CD4-positive, alpha-beta T cell treated with Interleukin-10 for 1 hour (primary cell): Measurements from ENCODE around the gene APC.
"Not testable (repeated sequence)": the region's sequence is repeated elsewhere in the genome, so short reads cannot be mapped to it uniquely, and the experiment has no call there.

Experiments used
- DNase-seq: peaks from one replicate; pipeline ENCODE4 v3.0.0-alpha.2; 2020

Gene APC

DNA sequence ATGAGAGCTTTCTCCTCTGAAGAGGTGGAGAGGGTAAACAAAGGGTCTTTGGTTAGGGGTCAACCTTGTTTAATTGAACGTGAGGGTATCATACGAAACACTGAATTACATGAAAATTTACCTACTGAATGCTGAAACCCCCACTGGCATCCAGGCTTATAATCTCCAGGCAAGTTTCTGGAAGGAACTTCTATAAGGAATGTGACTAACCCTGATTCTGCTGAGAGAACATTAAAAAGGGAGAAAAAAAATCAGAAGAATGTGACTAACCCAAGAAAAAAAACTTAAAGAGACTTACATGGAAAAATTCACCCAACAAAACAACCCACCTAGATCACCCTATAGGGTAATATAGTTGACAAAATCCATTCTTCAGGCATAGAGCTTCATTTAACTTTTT lies 55.5 kb downstream of the APC start:
- no peak for DNase-seq

DNA sequence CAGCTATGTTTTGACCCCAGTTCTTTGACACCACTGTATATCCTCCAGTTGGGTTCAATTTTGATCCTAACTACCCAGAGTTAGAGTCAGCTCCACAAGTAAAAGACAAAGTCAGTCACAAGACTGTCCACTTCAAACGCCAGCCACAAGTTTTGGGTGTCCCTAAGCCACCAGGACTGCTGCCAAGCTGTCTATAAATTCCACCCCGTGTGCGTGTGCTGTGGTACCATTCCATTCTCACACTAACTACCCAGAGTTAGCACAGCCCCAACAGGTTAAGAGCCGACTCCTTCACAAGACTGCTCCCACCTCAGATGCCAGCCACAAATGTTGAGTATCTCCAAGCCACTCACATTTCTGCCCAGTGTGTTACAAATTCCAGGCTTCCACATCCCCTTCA lies 56.7 kb downstream of the APC start:
- no peak for DNase-seq

DNA sequence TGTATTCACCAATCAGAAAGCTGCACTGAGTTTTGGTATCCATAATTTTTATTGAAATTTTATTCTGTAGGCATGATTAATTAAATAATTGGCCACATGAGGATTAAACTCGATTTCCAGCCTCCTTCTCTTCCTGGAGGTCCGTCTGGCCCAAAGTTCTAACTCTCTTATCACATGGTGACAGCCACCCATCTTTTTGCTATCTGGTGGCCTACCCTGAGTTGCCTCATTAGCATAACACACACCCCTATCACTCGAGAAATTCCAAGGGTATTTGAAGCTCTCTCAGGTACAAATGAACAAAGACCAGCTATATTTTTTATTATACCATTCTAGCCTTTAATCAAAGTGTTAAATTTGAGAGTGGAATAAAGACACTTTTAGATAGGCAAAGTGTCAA lies 57.7 kb downstream of the APC start:
- DNase-seq: no peak

DNA sequence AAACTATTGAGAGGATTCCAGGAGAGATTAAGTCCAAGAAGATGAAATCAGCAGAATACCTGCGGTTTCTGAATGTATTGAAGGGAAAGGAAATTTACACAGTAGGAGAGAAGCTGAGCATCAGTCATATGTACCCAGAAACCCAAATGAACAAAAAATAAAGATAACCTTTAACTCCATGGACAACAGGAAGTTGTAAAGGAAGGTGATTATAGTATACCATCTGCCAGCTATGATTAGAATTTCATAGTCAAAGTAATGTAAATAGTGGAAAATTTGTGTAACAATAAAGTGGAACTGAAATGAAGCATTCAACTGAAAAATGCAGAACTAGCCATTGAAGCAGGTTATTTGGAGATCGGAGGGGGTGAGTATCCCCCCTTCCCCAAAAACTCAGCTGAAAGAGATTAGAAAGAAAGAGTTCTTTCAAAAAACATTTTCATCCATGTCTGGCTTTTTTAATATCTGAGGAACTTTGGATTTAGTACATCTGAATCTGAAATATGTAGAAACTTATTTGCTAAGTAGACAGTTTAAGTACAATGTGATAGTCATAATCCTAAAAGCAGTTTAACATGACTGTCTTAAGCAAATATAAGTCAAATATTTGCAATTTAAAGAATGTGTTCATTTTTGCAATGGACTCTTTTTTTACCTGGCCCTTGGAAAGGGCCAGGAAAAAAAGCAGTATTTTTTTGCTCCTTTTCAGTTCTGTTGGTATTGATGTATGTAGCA lies 58.4 kb downstream of the APC start:
- no peak for DNase-seq

DNA sequence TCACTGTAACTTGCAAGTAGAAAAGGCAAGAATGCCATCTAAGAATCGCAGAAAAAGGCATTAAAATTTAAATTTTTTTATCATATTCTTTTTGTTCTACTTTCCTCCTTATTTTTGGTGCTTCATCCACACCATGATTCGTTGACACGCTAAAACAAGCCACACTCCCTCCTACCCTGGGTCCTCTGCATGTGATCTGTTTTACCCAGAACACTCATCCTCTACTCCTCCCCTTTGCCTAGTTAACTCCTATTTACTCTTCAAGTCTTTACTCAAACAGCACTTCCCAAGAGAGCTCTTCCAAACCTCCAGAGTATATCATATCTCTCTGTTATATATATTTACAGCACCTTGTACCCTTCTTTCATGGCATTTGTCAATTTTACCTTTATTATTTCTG lies 62.0 kb downstream of the APC start:
- DNase-seq: no peak

DNA sequence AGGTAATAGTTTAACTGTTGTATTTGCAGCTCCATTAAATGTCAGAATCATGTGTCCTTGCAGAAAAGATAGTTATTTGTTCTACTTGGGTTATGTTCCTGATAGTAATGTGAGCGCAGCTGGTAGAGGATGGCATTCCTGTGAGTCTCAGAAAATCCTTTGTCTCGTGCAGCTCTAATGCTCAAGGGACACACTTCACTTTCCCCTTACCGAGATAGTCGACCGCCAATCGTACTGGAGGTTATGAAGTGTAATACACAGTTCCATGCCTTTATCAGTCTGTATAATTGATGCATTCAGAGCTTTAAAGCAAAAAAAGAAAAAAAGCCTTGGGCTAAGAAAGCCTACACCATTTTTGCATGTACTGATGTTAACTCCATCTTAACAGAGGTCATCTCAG lies 63.2 kb downstream of the APC start:
- DNase-seq: no peak

DNA sequence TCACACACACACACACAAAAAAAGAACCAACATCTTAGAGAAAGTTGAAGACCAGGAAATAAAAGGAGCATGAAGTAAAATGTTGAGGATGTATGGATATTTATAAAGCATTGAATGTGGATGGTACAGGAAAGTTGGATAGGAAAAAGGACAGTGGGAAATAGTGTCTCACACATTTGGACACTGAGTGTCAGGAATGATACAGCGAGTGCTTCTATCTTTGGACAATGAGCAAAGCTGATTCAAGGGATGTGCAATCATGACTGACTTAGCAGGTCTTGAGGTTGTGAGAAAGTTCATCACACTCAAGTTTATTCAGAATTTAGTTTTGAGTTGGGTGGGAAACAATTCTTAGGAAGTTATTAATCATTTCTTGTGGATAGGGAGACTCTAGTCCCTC lies 73.3 kb downstream of the APC start:
- DNase-seq: no peak

DNA sequence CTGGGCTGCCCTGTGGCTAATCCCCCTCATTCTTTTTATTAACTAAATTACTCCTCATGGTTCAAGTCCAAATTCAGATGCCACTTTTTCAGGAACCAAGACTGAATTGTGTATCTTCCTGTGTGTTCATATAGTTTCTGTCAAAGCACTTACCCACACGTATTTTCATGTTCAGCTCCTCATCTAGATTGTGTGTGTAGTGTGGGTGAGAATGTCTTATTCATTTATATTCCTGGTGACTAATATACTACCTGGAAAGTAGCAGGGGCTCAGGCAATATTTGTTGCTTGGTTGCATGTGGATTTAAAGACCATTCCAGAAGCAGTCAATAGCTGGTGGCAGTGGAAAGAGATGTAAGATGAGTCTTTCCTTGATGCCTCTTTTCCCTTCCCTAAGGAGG lies 74.9 kb downstream of the APC start:
- no peak for DNase-seq

DNA sequence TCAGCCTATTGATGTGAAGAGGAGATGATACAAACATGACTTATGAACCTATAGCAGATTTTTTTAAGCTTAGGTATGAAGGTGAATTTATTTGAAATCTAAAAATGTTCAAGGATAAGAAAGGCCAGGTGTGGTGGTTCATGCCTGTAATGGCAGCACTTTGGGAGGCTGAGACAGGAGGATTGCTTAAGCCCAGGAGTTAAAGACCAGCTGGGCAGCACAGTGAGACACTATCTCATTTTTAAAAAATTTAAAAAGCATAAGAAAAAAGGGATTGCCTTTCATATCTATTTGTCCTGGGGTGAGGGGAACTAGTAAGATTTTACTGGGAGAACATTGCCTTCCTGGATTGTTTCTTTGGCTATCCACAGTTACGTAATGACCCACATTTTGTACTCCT lies 82.6 kb downstream of the APC start:
- no peak for DNase-seq

DNA sequence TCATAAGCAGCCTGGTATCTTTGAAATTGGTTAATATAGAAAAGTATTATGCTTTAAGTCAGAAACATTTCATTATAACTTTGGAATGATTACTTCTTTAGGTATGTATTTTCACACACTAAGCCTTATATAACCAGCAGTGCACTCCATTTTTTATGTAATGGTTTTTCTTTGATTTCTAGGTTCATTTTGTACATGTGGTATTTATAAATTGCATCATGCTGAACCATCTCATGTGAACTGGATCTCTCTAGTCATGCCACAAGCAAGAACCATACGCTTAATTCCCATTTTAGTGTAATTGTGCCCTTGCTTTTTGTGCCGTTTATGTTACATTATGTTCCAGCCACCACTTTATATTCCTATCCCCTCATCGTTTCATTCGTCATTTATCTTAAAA lies 84.8 kb downstream of the APC start:
- no peak for DNase-seq

DNA sequence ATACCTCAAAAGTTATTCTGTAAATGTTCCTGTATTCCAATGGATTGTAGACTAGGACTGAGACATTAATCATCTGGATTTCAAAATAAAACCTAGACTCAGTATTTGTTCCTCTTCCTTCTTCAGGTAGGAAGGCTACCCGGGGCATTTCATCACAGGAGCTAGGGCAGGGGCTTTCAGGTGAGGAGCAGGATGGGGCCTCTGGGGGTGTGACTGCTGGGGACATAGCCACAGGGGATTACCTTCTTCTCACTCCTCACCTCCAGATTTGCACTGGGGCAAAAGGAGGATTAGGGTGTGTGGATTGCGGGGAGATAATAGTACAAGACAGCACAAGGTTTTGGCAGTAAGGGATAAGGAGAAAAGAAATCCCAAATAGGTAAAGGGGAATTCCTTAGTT lies 85.5 kb downstream of the APC start:
- no peak for DNase-seq

DNA sequence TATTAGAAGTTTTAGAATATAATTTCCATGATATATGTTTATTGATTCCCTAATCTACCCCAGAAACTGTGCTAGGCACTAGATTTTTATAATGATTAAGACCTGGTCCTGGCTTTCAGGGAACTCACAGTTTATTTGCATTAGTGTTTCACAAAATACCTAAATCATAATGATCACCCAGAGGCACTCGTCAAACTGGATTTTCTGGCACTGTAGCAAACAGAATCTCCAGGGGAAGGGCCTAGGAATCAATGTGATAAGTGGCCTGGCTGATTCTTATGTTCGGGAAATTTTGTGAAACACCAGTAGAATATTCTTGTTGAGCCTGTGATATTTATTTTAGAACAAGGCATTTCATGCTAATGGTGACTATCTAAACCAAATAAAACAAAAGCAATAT lies 86.0 kb downstream of the APC start:
- no peak for DNase-seq

DNA sequence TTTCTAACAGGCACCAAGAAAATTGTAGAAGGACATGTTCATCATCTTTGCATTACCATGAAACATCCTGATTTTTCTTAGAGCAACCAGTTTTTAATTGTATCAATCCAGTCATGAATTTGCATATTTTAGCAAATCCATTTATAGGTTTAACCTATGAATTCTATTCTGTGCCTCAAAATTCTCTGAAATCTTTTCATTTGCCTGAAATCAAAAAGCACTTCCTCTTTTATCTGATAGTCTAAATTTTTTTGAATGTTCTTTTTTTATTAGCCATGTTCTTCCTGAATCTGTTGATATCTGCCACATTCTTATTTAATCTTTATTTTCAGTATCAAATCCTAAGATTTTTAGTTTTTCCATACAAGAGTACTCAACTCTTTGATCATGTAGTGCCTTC lies 86.5 kb downstream of the APC start:
- DNase-seq: no peak

DNA sequence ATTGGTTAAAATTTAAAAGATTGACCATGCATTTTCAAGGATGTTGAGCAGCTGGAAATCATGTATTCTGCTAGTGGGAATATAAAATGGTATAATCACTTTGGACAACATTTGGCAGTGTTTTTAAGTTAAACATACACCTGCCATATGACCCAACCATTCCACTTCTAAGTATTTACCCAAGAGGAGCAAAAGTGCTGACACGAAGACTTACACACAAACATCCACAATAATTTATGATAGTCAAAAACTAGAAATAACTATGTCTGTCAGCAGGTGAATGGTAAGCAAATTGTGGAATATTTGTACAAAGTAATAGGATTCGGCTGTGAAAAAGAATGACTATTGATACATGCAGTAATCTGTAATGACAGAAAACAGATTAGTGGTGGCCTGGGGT lies 92.7 kb downstream of the APC start:
- no peak for DNase-seq

DNA sequence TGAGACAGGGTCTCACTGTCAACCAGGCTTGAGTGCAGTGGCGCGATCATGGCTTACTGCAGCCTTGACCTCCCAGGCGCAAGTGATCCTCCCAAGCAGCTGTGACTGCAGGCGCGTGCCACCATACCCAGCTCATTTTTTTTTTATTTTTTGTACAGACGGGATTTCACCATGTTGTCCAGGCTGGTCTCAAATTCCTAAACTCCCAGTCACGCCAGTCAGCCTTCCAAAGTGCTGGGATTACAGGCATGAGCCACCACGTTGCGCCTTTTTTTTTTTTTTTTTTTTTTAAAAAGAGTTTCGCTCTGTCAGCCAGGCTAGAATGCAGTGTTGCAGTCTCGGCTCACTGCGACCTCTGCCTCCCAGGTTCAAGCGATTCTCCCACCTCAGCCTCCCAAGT lies 96.3 kb downstream of the APC start:
- no peak for DNase-seq

DNA sequence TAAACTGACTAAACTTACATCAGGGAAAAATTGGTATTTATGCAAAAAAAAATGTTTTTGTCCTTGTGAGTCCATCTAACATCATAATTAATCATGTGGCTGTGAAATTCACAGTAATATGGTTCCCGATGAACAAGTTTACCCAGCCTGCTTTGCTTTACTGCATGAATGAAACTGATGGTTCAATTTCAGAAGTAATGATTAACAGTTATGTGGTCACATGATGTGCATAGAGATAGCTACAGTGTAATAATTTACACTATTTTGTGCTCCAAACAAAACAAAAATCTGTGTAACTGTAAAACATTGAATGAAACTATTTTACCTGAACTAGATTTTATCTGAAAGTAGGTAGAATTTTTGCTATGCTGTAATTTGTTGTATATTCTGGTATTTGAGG lies 106.8 kb downstream of the APC start:
- DNase-seq: no peak

DNA sequence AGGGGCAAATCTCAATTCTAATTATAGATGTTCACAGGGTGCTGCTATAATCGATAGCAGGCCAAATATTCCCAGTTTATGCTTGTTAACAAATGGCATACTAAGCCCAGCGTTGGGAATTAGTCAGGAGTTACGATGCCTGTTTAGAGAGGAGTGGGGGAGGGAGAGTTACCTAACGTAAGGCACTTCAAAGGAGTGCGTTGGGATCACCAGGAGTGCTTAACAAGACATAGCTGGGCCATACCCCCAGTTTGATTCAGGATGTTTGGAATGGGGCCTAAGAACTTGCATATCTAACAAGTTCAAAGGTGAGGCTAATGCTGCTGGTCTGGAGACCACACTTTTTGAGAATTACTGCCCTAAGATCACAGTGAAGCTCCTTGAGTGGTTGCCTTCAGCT lies 108.9 kb downstream of the APC start:
- no peak for DNase-seq

DNA sequence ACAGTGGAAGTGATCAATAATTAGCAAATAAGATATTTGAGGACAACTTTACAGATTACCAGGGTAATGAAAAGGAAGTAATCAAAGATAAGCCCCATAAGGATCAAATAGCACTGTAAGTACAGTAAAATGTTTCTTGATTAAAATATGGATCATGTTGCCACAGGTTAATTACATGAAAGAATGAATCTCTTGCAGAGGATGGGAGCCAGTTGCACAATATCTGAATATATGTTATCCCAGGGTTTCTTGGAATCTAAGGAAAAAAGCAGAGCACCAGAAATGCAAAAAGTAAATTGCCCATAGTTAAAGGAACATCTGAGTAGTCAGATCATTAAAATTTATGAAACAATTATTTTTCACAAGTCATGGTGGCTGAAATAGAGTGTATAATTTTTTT lies 109.6 kb downstream of the APC start:
- DNase-seq: no peak

DNA sequence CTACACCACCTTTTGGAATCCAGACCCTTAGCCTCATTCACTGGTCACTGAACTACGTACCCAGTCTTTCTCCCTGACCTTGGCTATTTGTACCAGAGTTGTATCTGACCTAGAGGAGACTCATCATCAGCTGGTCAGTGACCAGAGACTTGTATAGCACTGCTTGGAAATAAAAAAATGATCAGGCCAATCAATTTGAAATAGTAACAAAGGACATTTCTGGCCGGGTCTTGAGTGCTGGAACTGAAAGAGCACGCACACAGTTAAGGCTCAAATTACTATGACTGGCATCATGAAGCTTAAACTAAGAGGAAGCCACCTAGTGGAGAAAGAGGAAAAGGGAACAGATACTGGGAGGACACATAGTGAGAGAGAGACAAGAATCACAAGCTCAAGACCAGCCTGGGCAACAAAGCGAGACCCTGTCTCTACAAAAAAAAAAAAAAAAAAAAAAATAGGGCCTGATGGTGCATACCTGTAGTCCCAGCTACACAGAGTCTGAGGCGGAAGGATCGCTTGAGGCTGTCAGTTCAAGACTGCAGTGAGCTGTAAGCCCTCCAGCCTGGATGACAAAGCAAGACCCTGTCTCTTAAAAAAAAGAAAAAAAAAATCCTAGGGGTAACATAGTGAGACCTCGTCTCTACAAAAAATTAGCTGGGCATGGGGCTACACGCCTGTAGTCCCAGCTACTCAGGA lies 110.6 kb downstream of the APC start:
- peak; percentile 60 for DNase-seq

DNA sequence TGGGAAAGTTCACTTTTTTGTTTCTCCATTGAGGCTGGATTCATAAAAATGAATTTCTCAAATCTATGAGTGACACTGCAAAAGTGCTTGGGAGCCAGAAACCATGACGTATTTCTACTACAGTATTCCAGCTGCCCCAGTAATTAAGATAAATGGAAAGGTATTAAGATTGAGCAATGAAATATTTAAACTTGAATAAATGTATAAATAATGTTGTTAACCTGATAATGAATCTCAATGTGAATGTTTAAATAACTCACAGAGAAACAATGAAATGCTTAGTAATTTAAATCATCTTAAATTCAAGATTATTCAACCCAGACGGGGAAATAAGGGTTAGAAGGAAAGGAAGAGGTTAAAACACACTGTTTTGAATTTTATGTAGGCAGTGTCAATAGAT lies 112.2 kb downstream of the APC start:
- DNase-seq: no peak

DNA sequence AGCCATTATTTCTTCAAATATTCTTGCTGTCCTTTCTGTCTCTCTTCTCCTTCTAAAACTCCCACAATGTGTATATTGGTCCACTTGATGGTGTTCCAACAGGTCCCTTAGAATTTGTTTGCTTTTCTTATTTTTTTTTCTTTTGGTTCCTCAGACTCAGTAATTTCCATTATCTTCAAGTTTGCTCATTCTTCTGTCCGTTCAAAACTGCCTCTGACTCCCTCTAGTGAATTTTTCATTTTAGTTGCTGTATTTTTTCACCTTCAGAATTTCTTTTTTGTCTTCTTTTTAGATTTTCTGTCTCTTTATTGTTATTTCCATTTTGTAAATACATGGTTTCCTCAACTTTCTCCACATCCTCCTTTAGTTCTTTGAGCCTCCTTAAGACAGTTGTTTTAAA lies 117.0 kb downstream of the APC start:
- DNase-seq: no peak

DNA sequence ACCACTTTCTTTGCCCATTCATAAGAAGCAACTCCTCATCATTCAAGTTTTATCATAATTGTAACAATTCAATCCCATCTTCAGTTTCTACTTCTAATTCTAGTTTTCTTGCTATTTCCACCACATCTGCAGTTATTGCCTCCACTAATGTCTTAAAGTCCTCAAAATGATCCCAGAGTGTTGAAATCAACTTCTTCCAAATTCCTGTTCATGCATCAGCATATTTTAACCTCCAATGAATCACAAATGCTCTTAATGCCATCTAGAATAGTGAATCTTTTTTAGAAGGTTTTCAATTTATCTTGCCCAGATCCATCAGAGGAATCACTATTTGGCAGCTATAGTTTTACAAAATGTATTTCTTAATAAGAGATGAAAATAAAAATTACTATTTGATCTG lies 120.2 kb downstream of the APC start:
- no peak for DNase-seq

DNA sequence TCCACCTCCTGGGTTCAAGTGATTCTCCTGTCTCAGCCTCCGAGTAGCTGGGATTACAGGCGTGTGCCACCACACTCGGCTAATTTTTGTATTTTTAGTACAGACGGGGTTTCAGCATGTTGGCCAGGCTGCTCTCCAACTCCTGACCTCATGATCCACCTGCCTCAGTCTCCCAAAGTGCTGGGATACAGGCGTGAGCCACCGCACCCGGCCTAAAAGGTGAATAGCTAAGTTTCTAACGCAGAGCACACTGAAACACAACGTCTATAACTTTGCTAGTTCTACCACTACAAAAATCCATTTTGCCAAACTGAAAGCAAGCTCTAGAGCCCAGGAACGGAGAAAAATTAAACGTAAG lies 122.9 kb downstream of the APC start:
- not testable (repeated sequence) for DNase-seq

DNA sequence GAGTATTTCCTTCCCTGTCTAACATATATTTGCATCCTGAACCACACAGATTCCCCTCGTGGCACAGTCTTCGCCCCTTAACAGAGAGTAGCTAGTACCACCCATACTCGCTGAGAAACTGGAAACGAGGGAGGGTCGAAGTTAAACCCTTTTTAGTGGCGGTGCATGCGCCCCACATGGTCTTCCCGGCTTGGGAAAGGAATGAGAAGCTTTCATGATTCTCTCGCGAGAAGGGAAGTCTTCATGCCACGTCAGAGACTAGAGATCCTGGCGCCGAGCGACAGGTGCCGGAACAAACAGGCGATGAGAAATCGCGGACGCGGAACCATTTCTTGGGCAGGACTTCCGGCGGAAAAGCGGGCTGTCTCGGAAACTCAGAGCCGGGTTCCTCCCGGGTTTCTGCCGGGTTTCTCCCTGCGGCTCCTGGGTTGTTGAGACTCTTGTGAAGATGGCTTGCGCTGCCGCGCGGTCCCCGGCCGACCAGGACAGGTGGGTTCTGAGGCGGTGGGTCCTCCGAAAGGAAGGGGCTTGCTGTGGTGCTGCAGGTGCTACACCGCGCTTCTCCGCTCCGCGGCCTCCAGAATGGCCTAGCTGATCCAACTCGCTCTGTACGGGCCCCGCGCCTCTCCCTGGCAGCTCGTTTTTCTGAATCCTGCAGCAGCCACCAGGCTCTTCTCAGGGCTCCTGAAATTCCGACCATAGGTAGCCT lies 123.4 kb downstream of the APC start, which contains the start of gene SRP19:
SRP19 (plus strand) TSS at position 359 of the 709 bp plus-strand sequence; CDS start at position 449, 90 bp downstream.
- DNase-seq: peak; percentile 94
